Stimulated activated CD8-positive, alpha-beta memory T cell treated with anti-CD3 and anti-CD28 coated beads, Interleukin-2, amount 100 ng/mL, for 1 hour (primary cell): ENCODE results near the gene FBXO9.

Source experiments
- DNase-seq, 2 donors: peaks; one replicate each; pipeline ENCODE4 v3.0.0-alpha.2; 2020; ENCODE audit warnings: low read depth in 2 of 2

FBXO9 gene

GRCh38 chr6:53089948-53090347, 24.7 kb downstream of the FBXO9 start:
- no peak for DNase-seq

GRCh38 chr6:53090576-53090975, 25.4 kb downstream of the FBXO9 start:
- DNase-seq: no peak

- no peak for DNase-seq
These were observed 30.1 kb downstream of the FBXO9 start for GRCh38 chr6:53095270-53095669.

- no peak for DNase-seq
These were observed 30.5 kb downstream of the FBXO9 start for GRCh38 chr6:53095716-53096115.

- DNase-seq: no peak
These were observed 35.4 kb downstream of the FBXO9 start for GRCh38 chr6:53100561-53100960.

- no peak for DNase-seq
These were observed 35.8 kb downstream of the FBXO9 start for GRCh38 chr6:53101006-53101405.

- DNase-seq: no peak
These were observed 38.9 kb downstream of the FBXO9 start for GRCh38 chr6:53103993-53104675.

GRCh38 chr6:53104916-53105315, 39.7 kb downstream of the FBXO9 start:
- DNase-seq: no peak

- no peak for DNase-seq
These were observed 41.9 kb downstream of the FBXO9 start for GRCh38 chr6:53107091-53107490.

GRCh38 chr6:53109612-53110011, 44.4 kb downstream of the FBXO9 start:
- no peak for DNase-seq

GRCh38 chr6:53111865-53112264, 46.7 kb downstream of the FBXO9 start:
- DNase-seq: no peak

- DNase-seq: no peak
These were observed 47.2 kb downstream of the FBXO9 start for GRCh38 chr6:53112404-53112803.

- no peak for DNase-seq
These were observed 47.7 kb downstream of the FBXO9 start for GRCh38 chr6:53112871-53113270.

GRCh38 chr6:53113742-53114141, 48.5 kb downstream of the FBXO9 start:
- no peak for DNase-seq

- no peak for DNase-seq
These were observed 49.9 kb downstream of the FBXO9 start for GRCh38 chr6:53115113-53115512.

GRCh38 chr6:53115741-53116140, 50.5 kb downstream of the FBXO9 start:
- DNase-seq: no peak

GRCh38 chr6:53119349-53119748, 54.1 kb downstream of the FBXO9 start:
- no peak for DNase-seq

- no peak for DNase-seq
These were observed 54.7 kb downstream of the FBXO9 start for GRCh38 chr6:53119772-53120409.

- DNase-seq: no peak
These were observed 59.1 kb downstream of the FBXO9 start for GRCh38 chr6:53124131-53124800.

- no peak for DNase-seq
These were observed 60.1 kb downstream of the FBXO9 start for GRCh38 chr6:53125276-53125675.

GRCh38 chr6:53128842-53129241, 63.6 kb downstream of the FBXO9 start:
- no peak for DNase-seq

GRCh38 chr6:53130569-53131290, 65.5 kb downstream of the FBXO9 start:
- DNase-seq: no peak
